Right lobe of liver (tissue), 6 donors: ENCODE results near the gene DSC3. TPM values are rescaled to one million over a fixed set of nuclear protein-coding genes. Genes with fewer than 3 reads are reported as not detected.

ENCODE experiments used
- ATAC-seq, 4 donors: fragments of 200-7000 bp; cut with Tn5 transposase; one replicate each; pipeline ENCODE4 v1.9.1; 2020; ENCODE audit warnings: mild to moderate bottlenecking in 4 of 4, moderate library complexity in 4 of 4
- DNase-seq, 3 donors: peaks; one replicate each; pipeline ENCODE4 v3.0.0-alpha.2; 2020
- H3K27ac ChIP-seq, 3 donors: fragments of 200-600 bp; one replicate each; pipeline ENCODE4 v1.8.0; 2022
- H3K27me3 ChIP-seq, 2 donors: fragments of 200-600 bp; one replicate each; pipeline ENCODE4 v1.8.0; 2022
- H3K36me3 ChIP-seq, 4 donors: fragments of 200-600 bp; sonication (generic) in 1 of 4; one replicate each; pipeline versions ENCODE4 v1.5.1 to v1.8.0; 2017 to 2022; ENCODE audit warnings: control low read depth in 1 of 4
- H3K4me1 ChIP-seq, 4 donors: fragments of 200-600 bp; sonication (generic) in 1 of 4; one replicate each; pipeline versions ENCODE4 v1.5.1 to v1.8.0; 2017 to 2022; ENCODE audit warnings: control low read depth in 1 of 4
- H3K4me3 ChIP-seq, 3 donors: fragments of 200-600 bp; one replicate each; pipeline ENCODE4 v1.8.0; 2022
- H3K9me3 ChIP-seq, 4 donors: fragments of 200-600 bp; sonication (generic) in 1 of 4; one replicate each; pipeline versions ENCODE4 v1.5.1 to v1.8.0; 2017 to 2022; ENCODE audit warnings: control low read depth in 1 of 4
- CTCF ChIP-seq, 4 donors: fragments of 200-600 bp in 3 of 4; fragments of 450-650 bp in 1 of 4; IDR thresholded peaks; one replicate each; pipeline versions ENCODE4 v1.5.1 to v1.8.0; 2016 to 2022; ENCODE audit warnings: antibody characterized with exemption in 4 of 4, mild to moderate bottlenecking in 2 of 4
- POLR2A ChIP-seq: fragments of 450-650 bp; IDR thresholded peaks from one replicate; pipeline ENCODE4 v1.6.1; 2017; ENCODE audit warnings: antibody characterized with exemption, mild to moderate bottlenecking
- WGBS: methylation state at CpG from one replicate; pipeline ENCODE4 v1.1.6; 2018; ENCODE audit warnings: low coverage, low lambda C conversion rate; ENCODE audit not compliant: insufficient coverage; ENCODE audit errors: missing lambda C conversion rate; 5-methylcytosine and 5-hydroxymethylcytosine counted together
- intact Hi-C, 2 donors: fragments of 100-400 bp; cut with DNase I; formaldehyde crosslinking; loops; one replicate each; pipeline versions ENCODE4 v1.11.2 to v1.14.1; 2022
- total RNA-seq, 6 experiments: library from RNA; depleted of rRNA in 2 of 6; stranded (reverse); fragments of >200 nt in 2 of 6; fragmentation: NEBNext Ultra II Directional in 3 of 6; extraction: Animal tissue kit (Norgen Biotek cat#: 25700) in 3 of 6; gene quantifications; one replicate each; pipeline versions ENCODE4 v1.1.0 to v1.2.4, GENCODE V29; 2016 to 2023
- donor health status: DM: no; HTN: yes; CAD: no.
- donor health status: DM: no; HTN: no; CAD: no.
- donor health status: DM: no; HTN: no; CAD: no.
- donor health status: DM: no; HTN: yes; CAD: no.
- donor health status: DM: no; HTN: yes; CAD: no.

DSC3 gene
- total RNA-seq, 6 experiments from 2014 or later = 0.07 TPM; not detected in 5

GRCh38 chr18:31045599-31045998 lies 3.1 kb upstream of the DSC3 start:
- intact Hi-C loops = no loop called here
- TF ChIP-seq CTCF (IDR thresholded peaks at IDR 0.05) (no peak), POLR2A (no peak)
- peaks cover 0 to 15% (median 0%) of the 10 kb centered on the region in 4 donors for H3K4me1 ChIP-seq
- H3K27ac ChIP-seq = no peak overlapping the region
- no peak for DNase-seq
- H3K27me3 ChIP-seq = peaks cover 7 to 20% of the 10 kb centered on the region in 2 donors
- ATAC-seq = no peak
- no peak overlapping the region for H3K4me3 ChIP-seq
- no peaks in the 10 kb centered on the region for H3K36me3 ChIP-seq
- WGBS = 65% methylated on average over 6 of the region's 6 CpGs
- H3K9me3 ChIP-seq = no peaks in the 10 kb centered on the region

DNA sequence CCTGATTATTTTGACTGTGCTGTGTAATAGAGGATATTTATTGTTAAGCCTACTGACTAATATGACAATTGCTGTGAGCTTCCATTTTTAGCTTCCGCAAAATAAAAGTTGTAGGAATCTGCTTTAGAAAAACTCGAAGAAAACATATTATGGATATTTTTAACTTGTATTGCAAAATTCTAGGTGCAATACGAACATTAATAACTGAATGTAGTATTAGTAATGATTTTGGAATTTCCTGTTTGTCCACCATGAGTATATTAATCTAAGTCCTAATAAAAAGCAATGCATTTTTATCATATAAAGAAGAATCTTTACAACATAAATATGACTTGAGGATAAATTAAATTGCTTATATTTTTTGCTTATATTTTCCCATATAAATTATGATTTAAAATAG lies 2.4 kb upstream of the DSC3 start:
- Histone ChIP-seq H3K27ac (no peak overlapping the region), H3K4me1 (peaks cover 0 to 15% (median 0%) of the 10 kb centered on the region in 4 donors), H3K36me3 (no peaks in the 10 kb centered on the region), H3K4me3 (no peak overlapping the region), H3K9me3 (no peaks in the 10 kb centered on the region), H3K27me3 (peaks cover 7 to 21% of the 10 kb centered on the region in 2 donors)
- ATAC-seq (no peak), DNase-seq (no peak)
- no peak for TF ChIP-seq POLR2A
- TF ChIP-seq CTCF (IDR thresholded peaks at IDR 0.05) = no peak
- 64% methylated on average over 3 of the region's 3 CpGs for WGBS
- intact Hi-C loops = no loop called here

- intact Hi-C loops = no loop called here
- 61% methylated on average over 5 of the region's 7 CpGs for WGBS
These were observed 1.2 kb upstream of the DSC3 start for GRCh38 chr18:31043709-31044108.

DNA sequence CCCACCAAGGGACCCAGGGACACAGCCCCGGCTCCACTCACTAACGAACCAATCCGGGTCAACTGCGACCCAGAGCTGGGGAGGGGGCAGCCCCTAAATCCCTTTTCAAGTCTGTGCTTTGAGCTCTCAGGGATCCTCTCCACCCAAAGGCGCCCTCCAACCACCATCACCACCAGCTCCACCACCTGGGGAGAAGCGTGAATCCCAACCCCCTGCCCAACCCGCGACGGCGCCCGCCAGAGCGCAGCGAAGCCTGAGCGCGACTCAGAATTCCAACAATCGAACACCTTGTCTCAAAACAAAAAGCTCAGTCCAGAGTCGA lies 497 bp downstream of the DSC3 start:
- H3K4me3 ChIP-seq = peak overlapping the region in 2 of 3 donors; percentile 4 to 24
- H3K9me3 ChIP-seq = no peaks in the 10 kb centered on the region
- ATAC-seq (peak in 1 of 4 donors; percentile 33), DNase-seq (no peak)
- no peaks in the 10 kb centered on the region for H3K36me3 ChIP-seq
- H3K27ac ChIP-seq = no peak overlapping the region
- peaks cover 7 to 21% of the 10 kb centered on the region in 2 donors for H3K27me3 ChIP-seq
- intact Hi-C loops = no loop called here
- WGBS = 5% methylated on average over 13 of the region's 17 CpGs
- H3K4me1 ChIP-seq = peaks cover 0 to 15% (median 0%) of the 10 kb centered on the region in 4 donors
- TF ChIP-seq POLR2A (no peak), CTCF (IDR thresholded peaks at IDR 0.05) (no peak)

More at GRCh38 chr18:31043709-31044108, 1.2 kb upstream of the DSC3 start:
- H3K27ac ChIP-seq = no peak overlapping the region
- H3K4me1 ChIP-seq = peaks cover 0 to 15% (median 0%) of the 10 kb centered on the region in 4 donors
- DNase-seq = no peak
- H3K36me3 ChIP-seq = no peaks in the 10 kb centered on the region
- H3K9me3 ChIP-seq = no peaks in the 10 kb centered on the region
- peaks cover 7 to 21% of the 10 kb centered on the region in 2 donors for H3K27me3 ChIP-seq
- TF ChIP-seq CTCF (IDR thresholded peaks at IDR 0.05) = no peak
- no peak for TF ChIP-seq POLR2A
- ATAC-seq = no peak
- H3K4me3 ChIP-seq = no peak overlapping the region
